Measurements from ENCODE around the gene CACNA1B. TPM values are rescaled to one million over a fixed set of nuclear protein-coding genes. Genes with fewer than 3 reads are reported as not detected.

Gene CACNA1B
- total RNA-seq, 1 experiment from 2014 or later: 7.8 TPM

DNA sequence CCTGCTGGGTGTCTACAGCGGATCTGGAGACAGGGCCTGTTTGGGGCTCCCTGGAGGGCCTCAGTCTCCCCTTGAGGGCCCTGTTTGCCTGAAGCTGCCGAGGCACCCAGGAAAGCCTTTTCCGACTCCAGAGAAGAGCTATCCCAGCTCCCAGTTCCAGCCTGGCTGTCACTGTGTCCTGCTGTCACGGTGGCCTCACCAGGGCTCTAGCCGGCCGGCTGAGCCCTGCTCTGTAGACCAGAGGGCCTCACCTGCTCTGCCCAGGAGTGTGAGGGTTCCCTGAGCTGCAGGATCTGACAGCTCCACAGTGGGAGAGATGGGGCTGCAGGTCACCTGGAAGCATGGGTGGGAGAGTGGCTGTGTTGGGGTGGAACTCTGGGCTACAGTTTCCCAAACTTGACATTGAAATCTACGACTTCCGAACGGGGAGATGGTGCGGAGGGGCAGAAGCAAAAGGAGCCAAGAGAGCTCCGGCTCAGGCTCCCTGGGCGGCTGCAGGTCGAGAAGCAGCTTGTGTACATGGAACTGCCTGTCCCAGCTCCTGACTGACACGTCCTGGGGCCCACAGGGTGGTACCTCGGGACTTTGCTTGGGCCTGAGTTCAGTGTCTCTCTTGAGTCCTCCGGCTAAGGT, 94.9 kb downstream of the CACNA1B start:
- Histone ChIP-seq H3T11ph (ENCODE audit: low read length) (no peak overlapping the region), H3K4ac (ENCODE audit: low read depth, low read length) (no peak overlapping the region), H2AK5ac (ENCODE audit: insufficient read length, low read length) (no peak overlapping the region), H3K9me3 (ENCODE audit: control insufficient read depth, low read depth, low read length) (no peaks in the 10 kb centered on the region), H2BK120ac (ENCODE audit: low read depth, low read length, poor library complexity, severe bottlenecking) (no peak overlapping the region), H2BK20ac (ENCODE audit: low read depth, low read length, poor library complexity, severe bottlenecking) (no peak overlapping the region), H3K23ac (ENCODE audit: insufficient read length, low read depth, low read length) (no peak overlapping the region), H2BK15ac (ENCODE audit: low read depth, low read length) (no peak overlapping the region), H3K79me1 (ENCODE audit: insufficient read depth, low read depth, low read length, poor library complexity, severe bottlenecking) (no peaks in the 10 kb centered on the region), H3K27ac (ENCODE audit: insufficient read length, low read depth, low read length) (no peak overlapping the region), H3K56ac (ENCODE audit: insufficient read length, low read depth, low read length) (no peak overlapping the region), H3K9ac (ENCODE audit: extremely low read depth, insufficient read length, low read length) (no peak overlapping the region), H3K79me2 (ENCODE audit: insufficient read depth, low read length) (no peaks in the 10 kb centered on the region), H2BK12ac (ENCODE audit: insufficient read length, low read depth, low read length) (no peak overlapping the region), H2BK5ac (ENCODE audit: insufficient read length, low read length) (no peak overlapping the region), H4K8ac (replicated peaks; ENCODE audit: insufficient read length, low read depth, low read length) (no peak overlapping the region), H4K5ac (ENCODE audit: insufficient read length, low read depth, low read length) (no peak overlapping the region), H2AFZ (ENCODE audit: low read length) (no peak overlapping the region), H4K20me1 (ENCODE audit: control insufficient read depth, insufficient read depth, insufficient read length) (no peaks in the 10 kb centered on the region), H3K23me2 (ENCODE audit: insufficient read length, low read depth, low read length, poor library complexity, severe bottlenecking) (no peaks in the 10 kb centered on the region), H3K4me2 (ENCODE audit: insufficient read depth, insufficient read length, low read length) (no peak overlapping the region), H3K27me3 (ENCODE audit: insufficient read depth, low read length) (no peaks in the 10 kb centered on the region), H3K14ac (ENCODE audit: insufficient read depth, low read length) (no peak overlapping the region; the same call in 1 of the 2 replicates), H3K4me1 (ENCODE audit: insufficient read depth, low read length) (no peaks in the 10 kb centered on the region), H4K91ac (ENCODE audit: insufficient read length, low read depth, low read length) (no peak overlapping the region), H3K18ac (ENCODE audit: insufficient read length, low read depth, low read length) (no peak overlapping the region)
- Mint-ChIP-seq H3K27ac (peak overlapping the region in 1 of 3 experiments; percentile 82; a peak in 2 of 7 replicates), H3K27me3 (ENCODE audit: low read depth) (no peaks in the 10 kb centered on the region; the same call in 1 of the 2 replicates), H3K36me3 (ENCODE audit: insufficient read depth in 1 of 3, low read depth in 3 of 3) (peaks cover under 1 to 10% (median 5%) of the 10 kb centered on the region in 3 experiments; a peak in 6 of 7 replicates), H3K9me3 (no peaks in the 10 kb centered on the region; a peak in 1 of 5 replicates), H3K4me1 (no peaks in the 10 kb centered on the region), H3K4me3 (no peak overlapping the region)
- no CpG with 5 or more reads among the region's 16 CpGs for WGBS (ENCODE audit: extremely low coverage, insufficient read length, low lambda C conversion rate)
- DNase-seq: no peak
- TF ChIP-seq, protein P1, sequence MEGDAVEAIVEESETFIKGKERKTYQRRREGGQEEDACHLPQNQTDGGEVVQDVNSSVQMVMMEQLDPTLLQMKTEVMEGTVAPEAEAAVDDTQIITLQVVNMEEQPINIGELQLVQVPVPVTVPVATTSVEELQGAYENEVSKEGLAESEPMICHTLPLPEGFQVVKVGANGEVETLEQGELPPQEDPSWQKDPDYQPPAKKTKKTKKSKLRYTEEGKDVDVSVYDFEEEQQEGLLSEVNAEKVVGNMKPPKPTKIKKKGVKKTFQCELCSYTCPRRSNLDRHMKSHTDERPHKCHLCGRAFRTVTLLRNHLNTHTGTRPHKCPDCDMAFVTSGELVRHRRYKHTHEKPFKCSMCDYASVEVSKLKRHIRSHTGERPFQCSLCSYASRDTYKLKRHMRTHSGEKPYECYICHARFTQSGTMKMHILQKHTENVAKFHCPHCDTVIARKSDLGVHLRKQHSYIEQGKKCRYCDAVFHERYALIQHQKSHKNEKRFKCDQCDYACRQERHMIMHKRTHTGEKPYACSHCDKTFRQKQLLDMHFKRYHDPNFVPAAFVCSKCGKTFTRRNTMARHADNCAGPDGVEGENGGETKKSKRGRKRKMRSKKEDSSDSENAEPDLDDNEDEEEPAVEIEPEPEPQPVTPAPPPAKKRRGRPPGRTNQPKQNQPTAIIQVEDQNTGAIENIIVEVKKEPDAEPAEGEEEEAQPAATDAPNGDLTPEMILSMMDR (conservative IDR thresholded peaks at IDR 0.05): no peak
